Gastrocnemius medialis (tissue), 4 donors: ENCODE measurements around the gene SLX4IP. TPM values are rescaled to one million over a fixed set of nuclear protein-coding genes. Genes with fewer than 3 reads are reported as not detected.
A peak's percentile ranks its signal among the peaks of the same experiment; 100 is the strongest.

Experiments used
- ATAC-seq, 2 donors: fragments of 150-250 bp; one replicate each; pipeline ENCODE4 v1.9.1; 2016
- DNase-seq, 2 donors: peaks; one replicate each; pipeline ENCODE4 v3.0.0-alpha.2; 2019
- H3K27ac ChIP-seq, 4 donors: fragments of 200-600 bp; sonication (generic); 1 replicate in 1 of 4; 2 replicates in 3 of 4; pipeline ENCODE4 v1.5.1; 2016 to 2018; ENCODE audit warnings: mild to moderate bottlenecking in 2 of 4, moderate library complexity in 1 of 4
- H3K27me3 ChIP-seq, 3 donors: fragments of 200-600 bp; sonication (generic) in 2 of 3; 1 replicate in 1 of 3; 2 replicates in 2 of 3; pipeline versions ENCODE4 v1.5.1 to v1.6.0; 2016 to 2019; ENCODE audit warnings: mild to moderate bottlenecking in 1 of 3, moderate library complexity in 1 of 3
- H3K36me3 ChIP-seq, 2 donors: fragments of 200-600 bp; sonication (generic) in 1 of 2; one replicate each; pipeline ENCODE4 v1.5.1; 2017 to 2018
- H3K4me1 ChIP-seq, 2 donors: fragments of 200-600 bp; sonication (generic) in 1 of 2; one replicate each; pipeline ENCODE4 v1.5.1; 2016 to 2017; ENCODE audit warnings: mild to moderate bottlenecking in 2 of 2
- H3K4me3 ChIP-seq, 4 donors: fragments of 200-600 bp; sonication (generic) in 3 of 4; 1 replicate in 1 of 4; 2 replicates in 3 of 4; pipeline ENCODE4 v1.5.1; 2016 to 2019; ENCODE audit warnings: mild to moderate bottlenecking in 2 of 4
- H3K9me3 ChIP-seq, 3 donors: fragments of 200-600 bp; sonication (generic) in 2 of 3; 1 replicate in 1 of 3; 2 replicates in 2 of 3; pipeline ENCODE4 v1.5.1; 2016 to 2019
- POLR2A ChIP-seq, 2 donors: fragments of 450-650 bp; IDR thresholded peaks; one replicate each; pipeline ENCODE4 v1.6.1; 2017; ENCODE audit warnings: antibody characterized with exemption in 2 of 2, mild to moderate bottlenecking in 2 of 2, moderate library complexity in 2 of 2
- in situ Hi-C, 4 donors: fragments of 200-750 bp; cut with MboI; loops; one replicate each; pipeline versions ENCODE4 v1.15.0 to v1.8.0; 2017; ENCODE audit warnings: low sequenced_read_pairs in 4 of 4
- intact Hi-C: fragments of 100-400 bp; cut with DNase I; formaldehyde crosslinking; loops from one replicate; pipeline ENCODE4 v1.15.1; 2023; ENCODE audit warnings: low total_unique reads
- total RNA-seq, 4 donors: library from RNA; depleted of rRNA; stranded (reverse); fragments of >200 nt; gene quantifications; one replicate each; pipeline versions ENCODE4 v1.1.0 to v1.2.3, GENCODE V29; 2016
- TF ChIP-seq, protein P1 (sequence below), 5 experiments: fragments of 450-650 bp in 3 of 5; fragments of 200-600 bp in 2 of 5; sonication (generic) in 2 of 5; IDR thresholded peaks in 4 of 5; conservative IDR thresholded peaks in 1 of 5; 1 replicate in 4 of 5; 2 replicates in 1 of 5; pipeline ENCODE4 v1.5.1; 2016 to 2019; ENCODE audit warnings: antibody characterized with exemption in 5 of 5, mild to moderate bottlenecking in 3 of 5, moderate library complexity in 3 of 5

The SLX4IP gene
- total RNA-seq = 1 to 10 TPM in 1 of 4 donors, under 1 TPM in 3; 0.22 to 1.3 (median 0.71) TPM

- TF ChIP-seq, protein P1, sequence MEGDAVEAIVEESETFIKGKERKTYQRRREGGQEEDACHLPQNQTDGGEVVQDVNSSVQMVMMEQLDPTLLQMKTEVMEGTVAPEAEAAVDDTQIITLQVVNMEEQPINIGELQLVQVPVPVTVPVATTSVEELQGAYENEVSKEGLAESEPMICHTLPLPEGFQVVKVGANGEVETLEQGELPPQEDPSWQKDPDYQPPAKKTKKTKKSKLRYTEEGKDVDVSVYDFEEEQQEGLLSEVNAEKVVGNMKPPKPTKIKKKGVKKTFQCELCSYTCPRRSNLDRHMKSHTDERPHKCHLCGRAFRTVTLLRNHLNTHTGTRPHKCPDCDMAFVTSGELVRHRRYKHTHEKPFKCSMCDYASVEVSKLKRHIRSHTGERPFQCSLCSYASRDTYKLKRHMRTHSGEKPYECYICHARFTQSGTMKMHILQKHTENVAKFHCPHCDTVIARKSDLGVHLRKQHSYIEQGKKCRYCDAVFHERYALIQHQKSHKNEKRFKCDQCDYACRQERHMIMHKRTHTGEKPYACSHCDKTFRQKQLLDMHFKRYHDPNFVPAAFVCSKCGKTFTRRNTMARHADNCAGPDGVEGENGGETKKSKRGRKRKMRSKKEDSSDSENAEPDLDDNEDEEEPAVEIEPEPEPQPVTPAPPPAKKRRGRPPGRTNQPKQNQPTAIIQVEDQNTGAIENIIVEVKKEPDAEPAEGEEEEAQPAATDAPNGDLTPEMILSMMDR (IDR thresholded peaks at IDR 0.05 in 4 of 5, conservative IDR thresholded peaks at IDR 0.05 in 1 of 5) = peak in 1 of 5 experiments; percentile 9
- TF ChIP-seq POLR2A (IDR thresholded peaks at IDR 0.05) = peak in 1 of 2 donors; percentile 10
- peak; percentile 80 to 83 for ATAC-seq
- H3K27ac ChIP-seq = peak within 1 kb of the TSS; percentile 93 to 95 (median 93)
- intact Hi-C loops (loop anchor here (1.0 to 2.0 kb wide), 3 partner anchors 76 to 544 kb away; no protein-coding TSS in a partner anchor), in situ Hi-C loops (loop anchor here in 1 of 4 donors (25.0 kb wide), 1 partner anchor 1452 kb away; no protein-coding TSS in a partner anchor)
- peak; percentile 86 to 91 for DNase-seq
- H3K9me3 ChIP-seq = no peaks in the 10 kb centered on the region
- peak within 1 kb of the TSS; percentile 70 to 87 (median 80) for H3K4me3 ChIP-seq
- no peaks in the 10 kb centered on the region for H3K36me3 ChIP-seq
- peaks cover 31 to 33% of the 10 kb centered on the region in 2 donors for H3K4me1 ChIP-seq
- no peaks in the 10 kb centered on the region for H3K27me3 ChIP-seq
These were observed at the start of gene SLX4IP for GRCh38 chr20:10434832-10435812. TSS of gene SLX4IP (plus strand) at chr20:10435305. CDS start at chr20:10458205, 22,900 bp downstream.

DNA sequence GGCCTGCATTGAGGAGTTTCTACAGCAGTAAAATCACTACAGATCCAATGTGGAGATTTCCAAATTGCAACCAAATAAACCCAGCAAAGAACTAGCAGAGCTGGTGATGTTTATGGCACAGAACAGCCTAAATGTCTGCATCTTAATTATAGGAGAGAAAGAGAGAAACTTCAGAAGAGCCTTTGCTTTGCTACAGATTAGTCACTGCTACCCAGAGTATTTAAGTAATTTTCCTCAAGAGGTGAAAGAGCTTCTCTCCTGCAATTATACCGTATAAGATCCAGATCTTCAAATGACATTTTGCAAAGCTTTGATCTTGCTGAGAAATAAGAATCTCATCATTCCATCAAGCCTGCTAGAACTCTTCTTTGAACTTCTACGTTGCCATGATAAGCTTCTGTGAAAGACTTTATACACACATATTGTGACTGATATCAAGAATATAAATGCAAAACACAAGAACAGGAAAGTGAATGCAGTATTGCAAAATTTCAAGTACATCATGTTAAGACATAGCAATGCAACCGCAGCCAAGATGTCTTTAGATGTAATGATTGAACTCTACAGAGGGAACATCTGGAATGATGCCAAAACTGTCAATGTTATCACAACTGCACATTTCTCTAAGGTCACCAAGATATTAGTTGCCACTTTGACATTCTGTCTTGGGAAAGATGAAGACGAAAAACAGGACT lies 49.1 kb upstream of the SLX4IP start:
- TF ChIP-seq, protein P1 (IDR thresholded peaks at IDR 0.05 in 4 of 5, conservative IDR thresholded peaks at IDR 0.05 in 1 of 5) = no peak
- no peak for TF ChIP-seq POLR2A (IDR thresholded peaks at IDR 0.05)
- intact Hi-C loops = no loop called here
- Histone ChIP-seq H3K27me3 (no peaks in the 10 kb centered on the region), H3K9me3 (no peaks in the 10 kb centered on the region), H3K4me3 (no peak overlapping the region), H3K4me1 (no peaks in the 10 kb centered on the region), H3K36me3 (no peaks in the 10 kb centered on the region), H3K27ac (no peak overlapping the region)
- ATAC-seq (no peak), DNase-seq (no peak)
- in situ Hi-C loops = no loop called here

- Histone ChIP-seq H3K36me3 (no peaks in the 10 kb centered on the region), H3K4me3 (no peak overlapping the region), H3K4me1 (no peaks in the 10 kb centered on the region), H3K9me3 (no peaks in the 10 kb centered on the region), H3K27ac (no peak overlapping the region), H3K27me3 (no peaks in the 10 kb centered on the region)
- intact Hi-C loops (no loop called here), in situ Hi-C loops (no loop called here)
- TF ChIP-seq POLR2A (IDR thresholded peaks at IDR 0.05) = no peak
- TF ChIP-seq, protein P1 (IDR thresholded peaks at IDR 0.05 in 4 of 5, conservative IDR thresholded peaks at IDR 0.05 in 1 of 5) = no peak
- no peak for ATAC-seq
- no peak for DNase-seq
These were observed 47.4 kb upstream of the SLX4IP start for GRCh38 chr20:10387686-10388085.

DNA sequence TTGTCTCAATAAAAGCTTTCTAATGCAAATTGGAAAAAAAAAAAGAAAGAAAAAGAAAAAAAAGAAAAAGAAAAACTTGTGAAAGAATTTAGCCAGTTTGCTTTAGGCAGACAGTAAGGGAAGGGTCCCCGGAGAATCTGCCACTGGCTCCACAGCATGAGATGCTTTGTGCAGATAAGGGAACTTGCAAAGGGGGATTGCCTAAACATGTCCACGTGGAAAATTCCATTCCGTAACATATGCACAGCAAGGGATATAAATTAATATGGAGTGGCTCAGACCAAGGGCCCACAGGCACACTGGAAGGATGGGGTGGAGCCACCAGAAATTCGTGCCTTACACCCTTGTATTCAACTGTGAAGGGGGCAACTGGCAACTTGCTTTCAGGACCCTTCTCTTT lies 46.5 kb upstream of the SLX4IP start:
- in situ Hi-C loops = no loop called here
- no peak for DNase-seq
- Histone ChIP-seq H3K27ac (no peak overlapping the region), H3K36me3 (no peaks in the 10 kb centered on the region), H3K9me3 (no peaks in the 10 kb centered on the region), H3K4me1 (no peaks in the 10 kb centered on the region), H3K4me3 (no peak overlapping the region), H3K27me3 (no peaks in the 10 kb centered on the region)
- ATAC-seq = no peak
- intact Hi-C loops = no loop called here
- TF ChIP-seq, protein P1 (IDR thresholded peaks at IDR 0.05 in 4 of 5, conservative IDR thresholded peaks at IDR 0.05 in 1 of 5) = no peak
- TF ChIP-seq POLR2A (IDR thresholded peaks at IDR 0.05) = no peak
